ENCODE measurements around the gene DAD1. TPM values are rescaled to one million over a fixed set of nuclear protein-coding genes. Genes with fewer than 3 reads are reported as not detected.

DAD1 gene
- total RNA-seq, 1 experiment from 2014 or later: 162 TPM

DNA sequence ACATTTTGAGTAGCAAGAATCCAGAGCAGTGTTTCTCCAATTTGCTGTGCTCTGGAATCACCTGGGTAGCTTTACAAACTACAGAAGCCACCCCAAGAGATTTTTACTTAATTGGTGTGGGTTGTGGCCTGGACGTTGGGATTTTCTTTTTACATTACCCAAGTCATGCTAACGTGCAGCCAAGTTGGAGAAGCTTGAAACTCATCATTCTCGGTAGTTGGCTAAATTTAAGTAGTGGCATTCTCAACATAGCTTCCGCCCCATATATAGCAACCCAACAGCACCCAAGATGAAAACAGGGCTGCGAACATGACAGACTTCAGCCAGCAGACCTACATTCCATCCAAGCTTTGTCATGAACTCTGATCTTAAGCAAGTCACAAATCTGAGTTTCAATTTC is 25.0 kb downstream of the DAD1 start (continued):
- TF ChIP-seq, protein P1, sequence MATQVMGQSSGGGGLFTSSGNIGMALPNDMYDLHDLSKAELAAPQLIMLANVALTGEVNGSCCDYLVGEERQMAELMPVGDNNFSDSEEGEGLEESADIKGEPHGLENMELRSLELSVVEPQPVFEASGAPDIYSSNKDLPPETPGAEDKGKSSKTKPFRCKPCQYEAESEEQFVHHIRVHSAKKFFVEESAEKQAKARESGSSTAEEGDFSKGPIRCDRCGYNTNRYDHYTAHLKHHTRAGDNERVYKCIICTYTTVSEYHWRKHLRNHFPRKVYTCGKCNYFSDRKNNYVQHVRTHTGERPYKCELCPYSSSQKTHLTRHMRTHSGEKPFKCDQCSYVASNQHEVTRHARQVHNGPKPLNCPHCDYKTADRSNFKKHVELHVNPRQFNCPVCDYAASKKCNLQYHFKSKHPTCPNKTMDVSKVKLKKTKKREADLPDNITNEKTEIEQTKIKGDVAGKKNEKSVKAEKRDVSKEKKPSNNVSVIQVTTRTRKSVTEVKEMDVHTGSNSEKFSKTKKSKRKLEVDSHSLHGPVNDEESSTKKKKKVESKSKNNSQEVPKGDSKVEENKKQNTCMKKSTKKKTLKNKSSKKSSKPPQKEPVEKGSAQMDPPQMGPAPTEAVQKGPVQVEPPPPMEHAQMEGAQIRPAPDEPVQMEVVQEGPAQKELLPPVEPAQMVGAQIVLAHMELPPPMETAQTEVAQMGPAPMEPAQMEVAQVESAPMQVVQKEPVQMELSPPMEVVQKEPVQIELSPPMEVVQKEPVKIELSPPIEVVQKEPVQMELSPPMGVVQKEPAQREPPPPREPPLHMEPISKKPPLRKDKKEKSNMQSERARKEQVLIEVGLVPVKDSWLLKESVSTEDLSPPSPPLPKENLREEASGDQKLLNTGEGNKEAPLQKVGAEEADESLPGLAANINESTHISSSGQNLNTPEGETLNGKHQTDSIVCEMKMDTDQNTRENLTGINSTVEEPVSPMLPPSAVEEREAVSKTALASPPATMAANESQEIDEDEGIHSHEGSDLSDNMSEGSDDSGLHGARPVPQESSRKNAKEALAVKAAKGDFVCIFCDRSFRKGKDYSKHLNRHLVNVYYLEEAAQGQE (IDR thresholded peaks at IDR 0.05; ENCODE audit: low read depth): no peak
- TF ChIP-seq ZFX (IDR thresholded peaks at IDR 0.05): no peak
- TF ChIP-seq, protein P2, sequence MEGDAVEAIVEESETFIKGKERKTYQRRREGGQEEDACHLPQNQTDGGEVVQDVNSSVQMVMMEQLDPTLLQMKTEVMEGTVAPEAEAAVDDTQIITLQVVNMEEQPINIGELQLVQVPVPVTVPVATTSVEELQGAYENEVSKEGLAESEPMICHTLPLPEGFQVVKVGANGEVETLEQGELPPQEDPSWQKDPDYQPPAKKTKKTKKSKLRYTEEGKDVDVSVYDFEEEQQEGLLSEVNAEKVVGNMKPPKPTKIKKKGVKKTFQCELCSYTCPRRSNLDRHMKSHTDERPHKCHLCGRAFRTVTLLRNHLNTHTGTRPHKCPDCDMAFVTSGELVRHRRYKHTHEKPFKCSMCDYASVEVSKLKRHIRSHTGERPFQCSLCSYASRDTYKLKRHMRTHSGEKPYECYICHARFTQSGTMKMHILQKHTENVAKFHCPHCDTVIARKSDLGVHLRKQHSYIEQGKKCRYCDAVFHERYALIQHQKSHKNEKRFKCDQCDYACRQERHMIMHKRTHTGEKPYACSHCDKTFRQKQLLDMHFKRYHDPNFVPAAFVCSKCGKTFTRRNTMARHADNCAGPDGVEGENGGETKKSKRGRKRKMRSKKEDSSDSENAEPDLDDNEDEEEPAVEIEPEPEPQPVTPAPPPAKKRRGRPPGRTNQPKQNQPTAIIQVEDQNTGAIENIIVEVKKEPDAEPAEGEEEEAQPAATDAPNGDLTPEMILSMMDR (IDR thresholded peaks at IDR 0.05 in 2 of 3, conservative IDR thresholded peaks at IDR 0.05 in 1 of 3; ENCODE audit: borderline replicate concordance in 1 of 3, insufficient read depth in 1 of 3, low read depth in 2 of 3, low read length in 2 of 3): no peak

DNA sequence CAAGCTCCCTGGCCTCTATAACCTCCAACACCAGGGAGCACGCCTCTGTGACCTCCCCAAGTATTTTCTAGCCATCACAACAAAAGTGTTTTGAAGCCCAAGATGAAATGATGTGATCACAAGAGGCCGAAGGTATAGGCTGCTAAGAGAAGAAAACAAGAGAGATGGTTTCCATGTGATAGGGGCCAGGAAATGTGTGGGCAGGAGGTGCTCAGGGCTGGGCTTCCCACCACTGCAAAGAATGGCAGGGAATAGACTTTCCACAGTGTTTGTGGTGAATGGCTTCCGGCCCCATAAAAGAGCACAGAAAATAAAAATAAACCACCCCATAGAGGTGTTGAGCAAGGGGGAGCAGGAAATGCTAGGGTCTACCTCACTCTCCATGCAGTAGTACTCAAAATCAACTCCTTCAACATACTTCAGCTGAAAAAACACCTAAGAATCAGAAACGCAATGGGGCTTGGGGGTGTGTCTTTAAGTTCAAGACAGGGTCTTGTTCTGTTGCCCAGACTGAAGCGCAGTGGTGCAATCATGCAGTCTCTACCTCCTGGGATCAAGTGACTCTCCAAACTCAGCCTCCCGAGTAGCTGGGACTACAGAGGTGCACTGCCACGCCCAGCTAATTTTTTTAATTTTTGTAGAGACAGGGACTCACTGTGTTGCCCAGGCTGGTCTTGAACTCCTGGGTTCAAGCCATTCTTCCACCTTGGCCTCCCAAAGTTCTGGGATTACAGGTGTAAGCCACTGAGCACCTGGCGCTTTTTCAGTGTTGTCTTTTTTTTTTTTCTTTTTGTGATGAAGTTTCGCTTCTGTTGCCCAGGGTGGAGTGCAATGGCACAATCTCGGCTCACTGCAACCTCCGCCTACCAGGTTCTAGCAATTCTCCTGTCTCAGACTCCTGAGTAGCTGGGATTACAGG is 27.1 kb downstream of the DAD1 start:
- H3K27me3 ChIP-seq (ENCODE audit: insufficient read depth, low read length): no peaks in the 10 kb centered on the region
- H3K4me3 ChIP-seq (replicated peaks in 1 of 2; ENCODE audit: low read depth in 1 of 2, low read length in 2 of 2): no peak overlapping the region
- ATAC-seq (no peak), DNase-seq (ENCODE audit: low read depth, low spot score) (no peak)
- no peak overlapping the region for H3K9ac ChIP-seq (ENCODE audit: low read length)
- H3K79me2 ChIP-seq (ENCODE audit: insufficient read depth, low read length): peaks cover 11% of the 10 kb centered on the region
- intact Hi-C loops (cut with micrococcal nuclease): no loop called here
- H3K36me3 ChIP-seq (ENCODE audit: control insufficient read depth in 1 of 2, insufficient read depth in 2 of 2, low read length in 2 of 2): peaks cover 16% of the 10 kb centered on the region in 2 experiments; a peak in 3 of 4 replicates
- H4K20me1 ChIP-seq (ENCODE audit: insufficient read depth): no peaks in the 10 kb centered on the region
- H3K9me3 ChIP-seq (ENCODE audit: control insufficient read depth in 1 of 2, insufficient read depth in 1 of 2, low read depth in 1 of 2, low read length in 2 of 2): no peaks in the 10 kb centered on the region
- ChIA-PET POLR2A (no interaction called here), CTCF (interaction anchor here (0.7 to 4.3 kb wide), 4 partner anchors 9 to 261 kb away, joined by 3 to 33 read pairs (median 4); no protein-coding TSS in a partner anchor), RAD21 (ENCODE audit: low non-redundant PET in 1 of 2, low total read pairs in 2 of 2, uncharacterized antibody in 2 of 2, unreplicated experiment in 2 of 2) (interaction anchor here in 1 of 2 experiments (0.7 kb wide), 1 partner anchor 291 kb away, joined by 3 read pairs; no protein-coding TSS in a partner anchor)
- H3K27ac ChIP-seq (ENCODE audit: low read depth, low read length): no peak overlapping the region
- H3K4me1 ChIP-seq (ENCODE audit: control insufficient read depth in 1 of 2, insufficient read depth in 2 of 2, low read length in 2 of 2): peaks cover 5 to 18% of the 10 kb centered on the region in 2 experiments
- H3K9me2 ChIP-seq (ENCODE audit: insufficient read depth): no peaks in the 10 kb centered on the region
- no peak overlapping the region for H2AFZ ChIP-seq (ENCODE audit: low read depth, low read length, poor library complexity, severe bottlenecking)
- no TSS peak for BruUV-seq (replicated peaks)
- H3K4me2 ChIP-seq (ENCODE audit: low read length): no peak overlapping the region
- TF ChIP-seq, protein P1 (IDR thresholded peaks at IDR 0.05; ENCODE audit: low read depth): no peak
- no peak for TF ChIP-seq ELF1 (IDR thresholded peaks at IDR 0.05; ENCODE audit: borderline replicate concordance, low read depth)
- TF ChIP-seq EZH2phosphoT487 (IDR thresholded peaks at IDR 0.05; ENCODE audit: borderline replicate concordance): no peak
- TF ChIP-seq POLR2AphosphoS5 (IDR thresholded peaks at IDR 0.05; ENCODE audit: low read depth, low read length): no peak
- TF ChIP-seq EZH2 (IDR thresholded peaks at IDR 0.05): no peak
- no peak for TF ChIP-seq ZNF274 (IDR thresholded peaks at IDR 0.05; ENCODE audit: low read depth, low read length)
- no peak for TF ChIP-seq TCF7L2 (IDR thresholded peaks at IDR 0.05; ENCODE audit: borderline replicate concordance, extremely low read depth, insufficient read depth, insufficient read length)
- TF ChIP-seq ZFX (IDR thresholded peaks at IDR 0.05): no peak
- TF ChIP-seq, protein P3, sequence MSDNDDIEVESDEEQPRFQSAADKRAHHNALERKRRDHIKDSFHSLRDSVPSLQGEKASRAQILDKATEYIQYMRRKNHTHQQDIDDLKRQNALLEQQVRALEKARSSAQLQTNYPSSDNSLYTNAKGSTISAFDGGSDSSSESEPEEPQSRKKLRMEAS (IDR thresholded peaks at IDR 0.05): no peak
- no peak for TF ChIP-seq SP1 (IDR thresholded peaks at IDR 0.05; ENCODE audit: low read depth)
- TF ChIP-seq SRF (IDR thresholded peaks at IDR 0.05; ENCODE audit: low read depth): no peak
- no peak for TF ChIP-seq RAD21 (IDR thresholded peaks at IDR 0.05; ENCODE audit: low read depth)
